B cell (primary cell): ENCODE measurements around the gene COQ10A. TPM values are rescaled to one million over a fixed set of nuclear protein-coding genes. Genes with fewer than 3 reads are reported as not detected.
A peak's percentile ranks its signal among the peaks of the same experiment; 100 is the strongest.

ENCODE experiments used
- ATAC-seq: fragments of 200-7000 bp; cut with Tn5 transposase; one replicate; pipeline ENCODE4 v1.10.0; 2021; ENCODE audit warnings: low read depth, mild to moderate bottlenecking, moderate number of reproducible peaks, moderate library complexity
- CTCF ChIA-PET: fragments of 350-600 bp; sonication (Branson Sonifier 250); formaldehyde crosslinking; loops from one replicate; lab custom pipeline; 2021; ENCODE audit warnings: antibody characterized with exemption, inconsistent platforms; lab: Charles Lee
- POLR2A ChIA-PET: fragments of 350-600 bp; sonication (Branson Sonifier 250); formaldehyde crosslinking; loops from one replicate; lab custom pipeline; 2021; ENCODE audit warnings: antibody characterized with exemption; lab: Charles Lee
- DNase-seq: peaks from one replicate; pipeline ENCODE4 v3.0.0; 2013
- H2AFZ ChIP-seq: 2 replicates; pipeline ENCODE4 v1.6.1; 2012; ENCODE audit warnings: mild to moderate bottlenecking, low read depth, low read length; ENCODE audit not compliant: insufficient read depth, poor library complexity, severe bottlenecking
- H3K27ac ChIP-seq, 2 donors: 1 replicate in 1 of 2; 2 replicates in 1 of 2; pipeline ENCODE4 v1.5.1; 2012 to 2013; ENCODE audit warnings: low read length in 2 of 2, mild to moderate bottlenecking in 2 of 2, moderate library complexity in 1 of 2
- H3K27me3 ChIP-seq, 4 experiments: fragments of 200-600 bp in 1 of 4; sonication (generic) in 1 of 4; replicated peaks in 1 of 4; 1 replicate in 2 of 4; 2 replicates in 2 of 4; pipeline versions ENCODE4 v1.6.1 to v1.7.0; 2013 to 2016; ENCODE audit warnings: low read length in 3 of 4, mild to moderate bottlenecking in 2 of 4, mixed read lengths in 1 of 4, moderate library complexity in 1 of 4; ENCODE audit not compliant: insufficient read depth in 4 of 4, control insufficient read depth in 3 of 4; ENCODE audit errors: control extremely low read depth in 1 of 4
- H3K36me3 ChIP-seq, 2 experiments: replicated peaks in 1 of 2; 1 replicate in 1 of 2; 2 replicates in 1 of 2; pipeline versions ENCODE4 v1.6.1 to v1.7.1; 2013; ENCODE audit warnings: low read length in 1 of 2; ENCODE audit not compliant: insufficient read depth in 2 of 2, control insufficient read depth in 1 of 2; ENCODE audit errors: control extremely low read depth in 1 of 2, extremely low read depth in 1 of 2
- H3K4me1 ChIP-seq, 2 donors: fragments of 200-600 bp in 1 of 2; sonication (generic) in 1 of 2; 1 replicate in 1 of 2; 2 replicates in 1 of 2; pipeline versions ENCODE4 v1.5.1 to v1.6.1; 2013 to 2017; ENCODE audit warnings: low read length in 2 of 2; ENCODE audit not compliant: control insufficient read depth in 2 of 2, insufficient read depth in 2 of 2
- H3K4me2 ChIP-seq: replicated peaks from 2 replicates; pipeline ENCODE3; 2012; ENCODE audit warnings: mild to moderate bottlenecking, low read depth, low read length; ENCODE audit not compliant: poor library complexity, severe bottlenecking
- H3K4me3 ChIP-seq, 5 experiments: fragments of 200-600 bp in 1 of 5; sonication (generic) in 1 of 5; 1 replicate in 3 of 5; 2 replicates in 2 of 5; pipeline versions ENCODE4 v1.5.1 to v1.7.0; 2011 to 2016; ENCODE audit warnings: low read length in 4 of 5, mild to moderate bottlenecking in 4 of 5, low read depth in 2 of 5, control low read depth in 1 of 5, moderate library complexity in 1 of 5; ENCODE audit not compliant: insufficient read depth in 1 of 5; ENCODE audit errors: control extremely low read depth in 1 of 5, extremely low read depth in 1 of 5
- H3K79me2 ChIP-seq: fragments of 200-600 bp; sonication (generic); one replicate; pipeline ENCODE4 v1.6.0; 2016; ENCODE audit warnings: low read length; ENCODE audit not compliant: control insufficient read depth, insufficient read depth
- H3K9ac ChIP-seq: fragments of 200-600 bp; sonication (generic); 2 replicates; pipeline ENCODE4 v1.6.1; 2017; ENCODE audit warnings: mild to moderate bottlenecking, low read length, moderate library complexity
- H3K9me3 ChIP-seq, 3 donors: one replicate each; pipeline versions ENCODE4 v1.6.1 to v1.7.1; 2013; ENCODE audit warnings: low read length in 2 of 3; ENCODE audit not compliant: control insufficient read depth in 2 of 3, insufficient read depth in 1 of 3; ENCODE audit errors: control extremely low read depth in 1 of 3
- H4K20me1 ChIP-seq: 2 replicates; pipeline ENCODE4 v1.6.0; 2012; ENCODE audit warnings: mild to moderate bottlenecking, low read length; ENCODE audit not compliant: insufficient read depth, control insufficient read depth, poor library complexity, severe bottlenecking
- H3K27ac Mint-ChIP-seq: one replicate; pipeline ENCODE4 v1.8.0; 2021; ENCODE audit warnings: mixed read lengths
- H3K27me3 Mint-ChIP-seq: one replicate; pipeline ENCODE4 v1.8.0; 2021; ENCODE audit warnings: mixed read lengths
- H3K4me1 Mint-ChIP-seq: one replicate; pipeline ENCODE4 v1.8.0; 2021; ENCODE audit warnings: mixed read lengths
- H3K4me3 Mint-ChIP-seq: one replicate; pipeline ENCODE4 v1.8.0; 2021; ENCODE audit warnings: mixed read lengths
- H3K9me3 Mint-ChIP-seq: one replicate; pipeline ENCODE4 v1.8.0; 2022; ENCODE audit warnings: mixed read lengths; ENCODE audit not compliant: insufficient read depth
- CTCF ChIP-seq: fragments of 200-600 bp; IDR thresholded peaks from one replicate; pipeline ENCODE4 v1.8.0; 2022; ENCODE audit warnings: antibody characterized with exemption, mild to moderate bottlenecking
- EZH2 ChIP-seq: IDR thresholded peaks from 2 replicates; pipeline ENCODE4 v1.6.1; 2012; ENCODE audit warnings: borderline replicate concordance, low read depth, mild to moderate bottlenecking, moderate library complexity, low read length; ENCODE audit not compliant: insufficient read depth, poor library complexity, severe bottlenecking
- WGBS: methylation state at CpG from one replicate; pipeline ENCODE4 v1.1.5; 2013; ENCODE audit warnings: missing lambda C conversion rate; ENCODE audit not compliant: insufficient coverage; 5-methylcytosine and 5-hydroxymethylcytosine counted together
- intact Hi-C: fragments of 100-400 bp; cut with micrococcal nuclease; formaldehyde crosslinking; loops from one replicate; pipeline ENCODE4 v1.10.0; 2022
- polyA plus RNA-seq: library from polyadenylated mRNA; depleted of rRNA; stranded (reverse); fragments of >200 nt; gene quantifications from 2 replicates; pipeline ENCODE4 v1.2.3, GENCODE V29; 2012
- total RNA-seq, 2 donors: library from RNA; stranded (reverse); fragments of 120-200 nt in 1 of 2; gene quantifications; 1 replicate in 1 of 2; 2 replicates in 1 of 2; pipeline versions ENCODE4 v1.2.3 to v1.2.4, GENCODE V29; 2013 to 2022

COQ10A gene
- total and polyA plus RNA-seq, 2 donors (not counting 1 experiment from before 2014, with no cell fraction given), result 73.5 to 73.6 TPM

- no peak overlapping the region for H3K4me3 Mint-ChIP-seq
- ATAC-seq, result no peak
- Histone ChIP-seq H3K9me3 (no peaks in the 10 kb centered on the region), H3K4me1 (peaks cover 0 to 8% of the 10 kb centered on the region in 2 donors), H3K36me3 (peaks cover 0 to 58% of the 10 kb centered on the region in 2 experiments), H4K20me1 (no peaks in the 10 kb centered on the region), H3K9ac (no peak overlapping the region), H3K27me3 (no peaks in the 10 kb centered on the region), H3K4me2 (no peak overlapping the region), H3K27ac (no peak overlapping the region), H2AFZ (no peak overlapping the region), H3K79me2 (no peaks in the 10 kb centered on the region), H3K4me3 (no peak overlapping the region)
- ChIA-PET CTCF (no interaction called here), POLR2A (no interaction called here)
- DNase-seq, result no peak
- peaks cover 10% of the 10 kb centered on the region for H3K4me1 Mint-ChIP-seq
- H3K9me3 Mint-ChIP-seq, result no peaks in the 10 kb centered on the region
- H3K27me3 Mint-ChIP-seq, result no peaks in the 10 kb centered on the region
- intact Hi-C loops, result no loop called here
- peak overlapping the region; percentile 56 for H3K27ac Mint-ChIP-seq
- TF ChIP-seq CTCF, result no peak
- TF ChIP-seq EZH2, result no peak
- WGBS, result 100% methylated on average over 3 of the region's 9 CpGs
Measured at GRCh38 chr12:56241424-56242303, 25.1 kb upstream of the COQ10A start.

DNA sequence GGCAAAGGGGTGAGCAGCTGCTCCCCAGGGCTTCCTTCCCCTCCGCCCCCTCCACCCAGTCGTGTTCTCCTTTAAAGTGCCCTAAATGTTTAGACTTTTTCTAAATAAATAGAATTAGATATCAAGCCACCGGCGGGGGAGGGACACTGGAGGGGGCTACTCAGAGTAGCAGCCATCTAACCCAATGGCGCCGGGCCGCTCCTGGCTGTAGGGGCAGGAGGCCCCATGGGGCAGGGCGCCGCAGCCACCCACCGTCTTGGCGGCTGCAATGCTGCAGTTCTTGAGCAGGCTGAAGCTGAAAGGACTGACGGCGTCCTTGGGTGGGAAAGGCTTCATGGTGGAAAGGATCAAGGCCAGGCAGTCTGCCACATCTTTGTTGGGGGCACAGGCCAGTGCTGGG is 23.8 kb upstream of the COQ10A start:
- WGBS, result 97% methylated on average over 10 of the region's 13 CpGs
- H3K9ac ChIP-seq, result no peak overlapping the region
- no peak overlapping the region for H3K4me2 ChIP-seq
- H3K4me3 ChIP-seq, result no peak overlapping the region
- DNase-seq, result no peak
- H3K27ac ChIP-seq, result no peak overlapping the region
- Mint-ChIP-seq H3K4me1 (peaks cover 10% of the 10 kb centered on the region), H3K9me3 (no peaks in the 10 kb centered on the region), H3K27ac (peak overlapping the region; percentile 15), H3K27me3 (no peaks in the 10 kb centered on the region), H3K4me3 (no peak overlapping the region)
- intact Hi-C loops, result no loop called here
- H3K79me2 ChIP-seq, result no peaks in the 10 kb centered on the region
- no peaks in the 10 kb centered on the region for H4K20me1 ChIP-seq
- peaks cover 0 to 8% of the 10 kb centered on the region in 2 donors for H3K4me1 ChIP-seq
- ATAC-seq, result no peak
- no peaks in the 10 kb centered on the region for H3K9me3 ChIP-seq
- H3K36me3 ChIP-seq, result peaks cover 0 to 69% of the 10 kb centered on the region in 2 experiments
- H3K27me3 ChIP-seq, result no peaks in the 10 kb centered on the region
- ChIA-PET POLR2A (no interaction called here), CTCF (no interaction called here)
- no peak overlapping the region for H2AFZ ChIP-seq
- TF ChIP-seq CTCF (no peak), EZH2 (no peak)
